GM12864 (cell line): ENCODE data around the gene TMEM61.

Experiments
- DNase-seq: peaks from one replicate; pipeline ENCODE4 v3.0.0-alpha.2; 2011; ENCODE audit warnings: low read depth
- H3K4me3 ChIP-seq: 2 replicates; pipeline ENCODE4 v1.5.1; 2011; ENCODE audit warnings: mild to moderate bottlenecking, low read depth, low read length, control low read depth
- TF ChIP-seq, protein P1 (sequence below): IDR thresholded peaks from 2 replicates; pipeline ENCODE4 v1.5.1; 2011; ENCODE audit warnings: low read depth, mild to moderate bottlenecking, moderate library complexity, low read length, control low read depth, inconsistent platforms; ENCODE audit errors: missing control alignments

Gene TMEM61

GRCh38 chr1:54977533-54978297, 2.7 kb upstream of the TMEM61 start:
- TF ChIP-seq, protein P1, sequence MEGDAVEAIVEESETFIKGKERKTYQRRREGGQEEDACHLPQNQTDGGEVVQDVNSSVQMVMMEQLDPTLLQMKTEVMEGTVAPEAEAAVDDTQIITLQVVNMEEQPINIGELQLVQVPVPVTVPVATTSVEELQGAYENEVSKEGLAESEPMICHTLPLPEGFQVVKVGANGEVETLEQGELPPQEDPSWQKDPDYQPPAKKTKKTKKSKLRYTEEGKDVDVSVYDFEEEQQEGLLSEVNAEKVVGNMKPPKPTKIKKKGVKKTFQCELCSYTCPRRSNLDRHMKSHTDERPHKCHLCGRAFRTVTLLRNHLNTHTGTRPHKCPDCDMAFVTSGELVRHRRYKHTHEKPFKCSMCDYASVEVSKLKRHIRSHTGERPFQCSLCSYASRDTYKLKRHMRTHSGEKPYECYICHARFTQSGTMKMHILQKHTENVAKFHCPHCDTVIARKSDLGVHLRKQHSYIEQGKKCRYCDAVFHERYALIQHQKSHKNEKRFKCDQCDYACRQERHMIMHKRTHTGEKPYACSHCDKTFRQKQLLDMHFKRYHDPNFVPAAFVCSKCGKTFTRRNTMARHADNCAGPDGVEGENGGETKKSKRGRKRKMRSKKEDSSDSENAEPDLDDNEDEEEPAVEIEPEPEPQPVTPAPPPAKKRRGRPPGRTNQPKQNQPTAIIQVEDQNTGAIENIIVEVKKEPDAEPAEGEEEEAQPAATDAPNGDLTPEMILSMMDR: no peak
- DNase-seq: no peak
- H3K4me3 ChIP-seq: no peak overlapping the region

- DNase-seq: no peak
- TF ChIP-seq, protein P1: no peak
- no peak overlapping the region for H3K4me3 ChIP-seq
Measured at GRCh38 chr1:54978528-54979326, 1.7 kb upstream of the TMEM61 start.

DNA sequence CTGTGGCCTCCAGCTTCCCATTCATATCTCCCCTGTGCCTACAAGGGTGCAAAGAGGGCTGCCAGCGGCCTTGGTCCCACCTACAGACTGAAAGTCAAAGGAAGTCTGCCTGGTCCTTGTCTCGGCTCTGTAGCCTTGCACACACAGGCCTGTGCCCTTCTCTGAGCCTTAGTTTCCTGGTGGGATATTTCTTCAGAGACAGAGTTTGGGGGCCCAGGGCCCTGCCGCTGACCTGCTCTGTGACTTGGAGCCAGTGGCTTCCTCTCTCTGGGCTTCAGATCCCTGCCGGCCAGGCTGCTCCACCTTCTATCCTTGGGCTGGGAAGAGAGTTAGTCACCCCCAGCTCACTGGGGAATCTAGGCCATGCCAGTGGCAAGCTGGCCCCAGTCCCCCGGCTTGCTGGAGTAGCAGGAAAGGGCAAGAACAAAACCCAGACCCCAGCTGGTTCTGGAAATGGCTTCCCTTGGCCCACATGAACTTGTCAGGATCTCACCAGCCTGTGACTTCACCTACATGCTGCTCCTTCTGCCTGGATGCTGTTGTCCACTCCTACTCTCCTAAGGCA, 1.0 kb upstream of the TMEM61 start:
- DNase-seq: no peak
- TF ChIP-seq, protein P1: no peak
- no peak overlapping the region for H3K4me3 ChIP-seq

- H3K4me3 ChIP-seq: no peak overlapping the region
- TF ChIP-seq, protein P1: no peak
- DNase-seq: no peak
Measured at GRCh38 chr1:54980046-54980527, 341 bp upstream of the TMEM61 start.

DNA sequence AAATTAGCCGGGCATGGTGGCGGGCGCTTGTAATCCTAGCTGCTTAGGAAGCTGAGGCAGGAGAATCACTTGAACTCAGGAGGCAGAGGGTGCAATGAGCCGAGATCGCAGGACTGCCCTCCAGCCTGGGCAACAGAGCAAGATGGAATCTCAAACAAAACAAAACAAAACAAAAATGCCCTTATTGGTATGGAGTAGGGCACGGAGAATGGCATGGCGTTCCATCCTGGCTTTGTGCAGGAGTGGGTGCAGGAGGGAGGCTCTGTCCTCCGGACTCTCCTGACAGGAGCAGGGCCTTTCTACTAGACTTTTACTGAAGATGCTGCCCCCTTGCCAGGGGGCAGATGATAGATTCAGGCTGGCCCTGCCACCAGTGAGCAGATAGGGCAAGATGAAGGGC, 1.0 kb downstream of the TMEM61 start:
- TF ChIP-seq, protein P1: no peak
- DNase-seq: no peak

DNA sequence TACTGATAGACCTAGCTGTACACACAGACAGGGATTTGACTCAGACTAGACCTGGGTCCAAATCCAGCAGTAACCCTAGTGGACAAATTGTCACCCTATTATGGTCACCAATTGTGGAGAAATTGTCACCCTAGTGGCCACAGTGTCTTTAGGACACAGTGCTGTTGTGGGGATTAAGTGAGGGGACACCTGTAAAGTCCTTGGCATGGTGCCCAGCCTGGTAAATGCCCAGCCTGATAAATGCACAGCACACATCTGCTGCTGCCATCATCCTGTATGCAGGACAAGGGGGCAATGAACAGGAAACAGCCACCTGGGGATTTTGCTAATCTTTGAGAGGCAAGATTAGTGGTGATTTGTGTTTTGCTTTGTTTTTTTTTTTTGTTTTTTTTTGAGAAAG, 2.3 kb downstream of the TMEM61 start:
- no peak overlapping the region for H3K4me3 ChIP-seq
- DNase-seq: no peak
- TF ChIP-seq, protein P1: no peak

More for the DNA sequence above, 1.0 kb downstream of the TMEM61 start:
- no peak overlapping the region for H3K4me3 ChIP-seq
